D721Med (cell line): ENCODE results near the gene TSPYL4.
"Not testable (repeated sequence)": the region's sequence is repeated elsewhere in the genome, so short reads cannot be mapped to it uniquely, and the experiment has no call there.

Experiments used
- DNase-seq: peaks from one replicate; pipeline ENCODE4 v3.0.0; 2011; ENCODE audit warnings: low spot score; ENCODE audit not compliant: insufficient read length
- FAIRE-seq: peaks from 2 replicates; lab custom pipeline; 2011; peaks lifted over from hg19 to GRCh38; lab: Jason Lieb, UNC
- TF ChIP-seq, protein P1 (sequence below): IDR thresholded peaks from 2 replicates; pipeline ENCODE4 v1.5.1; 2012; ENCODE audit warnings: mild to moderate bottlenecking, control low read depth; ENCODE audit not compliant: insufficient read depth; ENCODE audit errors: missing control alignments

TSPYL4 gene

DNA sequence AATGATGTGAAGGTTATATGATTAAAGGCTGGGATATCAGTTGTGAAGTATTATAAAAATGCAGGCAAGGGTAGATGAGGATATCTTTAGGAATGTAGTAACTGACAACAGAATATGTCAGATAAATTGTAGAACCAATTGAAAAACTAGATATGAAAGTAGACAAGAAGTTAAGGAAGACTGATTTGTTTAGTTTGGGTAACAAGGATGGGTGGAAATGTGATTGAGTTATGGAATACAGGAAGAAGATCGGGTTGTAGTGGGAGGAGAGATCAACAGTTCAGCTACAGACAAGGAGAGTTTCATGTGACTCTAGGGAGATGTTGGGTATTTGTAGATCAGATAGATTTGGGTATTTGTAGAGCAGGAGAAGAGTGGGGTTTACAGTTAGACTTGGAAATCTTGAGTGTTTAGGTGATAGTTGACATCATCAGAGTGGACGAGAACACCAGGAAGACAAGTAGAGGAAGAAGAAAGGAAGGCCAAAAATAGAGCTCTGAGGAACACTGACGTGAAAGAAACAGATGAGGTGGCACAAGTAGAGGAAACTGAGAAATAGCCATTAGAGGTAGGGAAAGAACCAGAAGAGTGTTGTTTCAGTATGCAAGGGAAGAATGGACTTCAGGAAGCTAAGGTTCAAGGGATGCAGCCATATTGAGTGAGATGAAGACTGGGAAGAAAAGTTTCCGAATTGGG lies 38.0 kb upstream of the TSPYL4 start:
- DNase-seq: no peak
- TF ChIP-seq, protein P1, sequence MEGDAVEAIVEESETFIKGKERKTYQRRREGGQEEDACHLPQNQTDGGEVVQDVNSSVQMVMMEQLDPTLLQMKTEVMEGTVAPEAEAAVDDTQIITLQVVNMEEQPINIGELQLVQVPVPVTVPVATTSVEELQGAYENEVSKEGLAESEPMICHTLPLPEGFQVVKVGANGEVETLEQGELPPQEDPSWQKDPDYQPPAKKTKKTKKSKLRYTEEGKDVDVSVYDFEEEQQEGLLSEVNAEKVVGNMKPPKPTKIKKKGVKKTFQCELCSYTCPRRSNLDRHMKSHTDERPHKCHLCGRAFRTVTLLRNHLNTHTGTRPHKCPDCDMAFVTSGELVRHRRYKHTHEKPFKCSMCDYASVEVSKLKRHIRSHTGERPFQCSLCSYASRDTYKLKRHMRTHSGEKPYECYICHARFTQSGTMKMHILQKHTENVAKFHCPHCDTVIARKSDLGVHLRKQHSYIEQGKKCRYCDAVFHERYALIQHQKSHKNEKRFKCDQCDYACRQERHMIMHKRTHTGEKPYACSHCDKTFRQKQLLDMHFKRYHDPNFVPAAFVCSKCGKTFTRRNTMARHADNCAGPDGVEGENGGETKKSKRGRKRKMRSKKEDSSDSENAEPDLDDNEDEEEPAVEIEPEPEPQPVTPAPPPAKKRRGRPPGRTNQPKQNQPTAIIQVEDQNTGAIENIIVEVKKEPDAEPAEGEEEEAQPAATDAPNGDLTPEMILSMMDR: no peak
- no peak for FAIRE-seq

DNA sequence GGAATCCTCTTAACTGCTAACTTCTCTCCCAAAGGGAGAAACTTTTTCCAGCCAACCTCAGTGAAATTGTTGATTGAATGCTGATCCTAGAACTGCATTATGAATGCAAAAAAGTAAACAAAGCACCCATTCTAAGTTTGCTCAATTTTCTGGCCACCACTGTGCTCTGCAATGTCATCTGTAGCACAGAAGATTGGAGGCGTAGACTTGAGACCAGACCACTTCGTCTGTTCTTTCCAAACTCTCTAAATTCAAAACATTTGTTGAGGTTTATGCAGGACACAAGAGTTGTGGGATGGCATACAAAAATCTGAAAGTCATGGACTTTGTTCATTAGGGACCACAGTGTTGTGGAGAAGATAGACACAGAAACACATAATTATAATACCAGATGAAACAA lies 36.9 kb upstream of the TSPYL4 start:
- no peak for FAIRE-seq
- TF ChIP-seq, protein P1: no peak
- DNase-seq: no peak

DNA sequence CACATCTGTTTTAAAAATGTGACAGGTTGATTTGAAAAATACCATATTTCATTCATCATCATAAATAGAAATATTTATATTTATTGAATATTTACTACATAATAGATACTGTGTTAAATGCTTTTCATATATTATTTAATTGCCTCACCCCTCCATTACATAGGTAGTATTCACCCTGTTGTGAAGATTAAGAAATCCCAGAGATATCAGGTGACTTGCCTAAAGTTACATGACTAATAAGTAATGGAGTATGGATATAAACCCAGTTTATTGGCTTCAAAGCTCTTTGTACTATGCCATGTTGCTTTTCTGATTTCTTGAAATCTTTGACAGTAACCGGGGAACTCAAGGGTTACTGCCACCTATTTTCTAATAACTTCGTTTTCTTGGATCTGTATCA lies 36.0 kb upstream of the TSPYL4 start:
- FAIRE-seq (no peak), DNase-seq (no peak)
- TF ChIP-seq, protein P1: no peak

DNA sequence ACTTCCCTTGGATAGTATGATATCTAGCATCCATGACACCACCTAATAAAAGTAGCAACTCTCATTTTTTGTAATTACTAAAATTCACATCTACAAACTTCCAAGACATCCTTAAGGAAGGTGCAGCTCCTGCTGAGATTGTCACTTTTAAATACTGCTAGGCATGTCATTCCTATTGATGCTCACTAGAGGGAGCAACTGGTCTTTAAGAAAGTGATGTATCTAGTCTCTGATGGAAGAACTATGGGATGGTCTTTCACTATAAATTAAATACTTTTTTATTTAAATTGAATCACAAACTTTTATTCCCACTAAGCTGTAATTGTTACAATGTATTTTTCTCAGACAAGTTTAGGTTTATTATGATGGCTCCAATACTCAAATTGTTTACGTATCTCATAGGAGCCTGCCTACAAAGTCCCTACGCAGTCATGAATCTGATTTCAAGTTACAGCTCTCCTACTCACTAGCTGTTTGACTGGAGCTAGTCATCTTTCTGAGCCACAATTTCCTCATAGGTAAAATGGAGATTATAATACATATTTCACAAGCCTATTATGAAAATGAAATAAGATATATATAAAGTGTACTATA lies 33.9 kb upstream of the TSPYL4 start:
- FAIRE-seq (peak; percentile 71), DNase-seq (no peak)
- TF ChIP-seq, protein P1: peak; percentile 94

DNA sequence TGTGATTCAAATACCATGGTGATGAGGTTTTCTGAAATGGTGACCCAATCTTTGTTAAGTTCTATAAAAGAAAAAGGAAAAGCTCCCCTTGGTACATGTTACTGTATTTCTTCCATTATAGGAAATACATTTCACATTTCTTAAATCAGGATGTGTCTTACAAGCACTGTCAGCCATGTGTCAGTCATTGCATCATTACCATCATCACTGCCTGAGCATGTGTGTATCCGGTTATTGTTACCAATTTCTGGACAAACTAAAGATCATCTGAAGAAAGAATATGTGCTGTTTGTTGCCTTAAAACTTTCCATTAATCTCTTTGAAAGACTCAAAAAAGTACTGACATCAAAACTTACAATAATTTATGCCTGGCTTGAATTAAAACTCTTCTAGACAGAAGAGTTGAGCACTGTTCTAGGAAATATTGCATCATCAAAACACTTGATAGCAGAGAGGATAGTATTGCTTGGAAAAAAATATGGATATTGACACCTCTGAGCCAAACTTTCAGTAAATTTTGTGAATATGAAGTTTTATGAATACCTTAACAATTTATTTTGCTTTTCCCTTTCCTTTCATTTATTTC lies 33.0 kb upstream of the TSPYL4 start:
- no peak for DNase-seq

DNA sequence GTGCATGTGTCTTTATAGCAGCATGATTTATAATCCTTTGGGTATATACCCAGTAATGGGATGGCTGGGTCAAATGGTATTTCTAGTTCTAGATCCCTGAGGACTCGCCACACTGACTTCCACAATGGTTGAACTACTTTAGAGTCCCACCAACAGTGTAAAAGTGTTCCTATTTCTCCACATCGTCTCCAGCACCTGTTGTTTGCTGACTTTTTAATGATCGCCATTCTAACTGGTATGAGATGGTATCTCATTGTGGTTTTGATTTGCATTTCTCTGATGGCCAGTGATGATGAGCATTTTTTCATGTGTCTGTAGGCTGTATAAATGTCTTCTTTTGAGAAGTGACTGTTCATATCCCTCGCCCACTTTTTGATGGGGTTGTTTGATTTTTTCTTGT lies 31.1 kb upstream of the TSPYL4 start:
- DNase-seq, FAIRE-seq: not testable (repeated sequence)

More for the DNA sequence above, 33.0 kb upstream of the TSPYL4 start:
- TF ChIP-seq, protein P1: no peak
- FAIRE-seq: no peak

DNA sequence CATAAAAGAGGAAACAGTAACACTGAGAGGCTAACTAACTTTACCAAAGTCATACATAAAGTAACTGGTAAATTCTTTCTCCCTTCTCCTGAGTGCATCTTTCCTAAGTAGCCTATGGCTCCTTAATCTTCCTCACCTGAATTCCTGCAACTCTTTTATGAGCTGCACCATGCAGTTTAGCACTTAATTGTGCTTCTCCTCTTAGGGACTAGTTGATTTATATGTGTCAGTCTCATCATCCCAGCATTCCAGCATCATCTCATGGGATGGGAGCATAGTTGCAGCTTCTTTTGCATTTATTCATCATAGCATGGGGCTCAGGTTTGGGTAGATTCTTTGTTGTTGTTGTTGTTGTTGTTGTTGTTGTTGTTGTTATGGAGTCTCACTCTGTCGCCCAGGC lies 29.3 kb upstream of the TSPYL4 start:
- no peak for DNase-seq
- no peak for FAIRE-seq
- TF ChIP-seq, protein P1: no peak
